ENCODE measurements around the gene ATXN10. TPM values are rescaled to one million over a fixed set of nuclear protein-coding genes. Genes with fewer than 3 reads are reported as not detected.

ATXN10 gene
- polyA plus RNA-seq, 1 donor from 2014 or later = 86.9 TPM

DNA sequence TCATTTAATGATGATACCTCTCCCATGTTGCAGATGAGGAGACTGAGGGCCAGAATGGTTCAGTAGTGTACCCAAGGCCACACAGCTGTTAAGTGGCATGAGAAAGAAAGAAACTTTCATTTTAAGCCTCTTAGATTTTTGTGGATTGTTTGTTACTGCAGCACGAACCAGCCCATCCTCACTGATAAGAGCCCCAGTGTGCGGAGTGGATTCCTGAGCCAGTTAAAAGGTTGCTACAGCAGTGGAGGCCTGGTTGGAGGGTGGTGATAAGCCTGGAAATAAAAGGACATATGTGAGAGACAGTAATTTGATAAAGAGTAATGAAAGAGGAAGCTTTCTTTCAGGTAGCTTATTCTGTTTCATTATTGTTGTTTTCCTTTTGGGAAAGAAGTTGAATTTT is 89.0 kb downstream of the ATXN10 start:
- H3K4me1 Mint-ChIP-seq = peaks cover 0 to 7% (median 0%) of the 10 kb centered on the region in 3 donors
- H3K9me3 Mint-ChIP-seq = no peaks in the 10 kb centered on the region
- H3K27me3 Mint-ChIP-seq = no peaks in the 10 kb centered on the region
- no peak overlapping the region for H3K27ac Mint-ChIP-seq
- peaks cover 21% of the 10 kb centered on the region for H3K36me3 Mint-ChIP-seq
- H3K4me3 Mint-ChIP-seq = no peak overlapping the region

DNA sequence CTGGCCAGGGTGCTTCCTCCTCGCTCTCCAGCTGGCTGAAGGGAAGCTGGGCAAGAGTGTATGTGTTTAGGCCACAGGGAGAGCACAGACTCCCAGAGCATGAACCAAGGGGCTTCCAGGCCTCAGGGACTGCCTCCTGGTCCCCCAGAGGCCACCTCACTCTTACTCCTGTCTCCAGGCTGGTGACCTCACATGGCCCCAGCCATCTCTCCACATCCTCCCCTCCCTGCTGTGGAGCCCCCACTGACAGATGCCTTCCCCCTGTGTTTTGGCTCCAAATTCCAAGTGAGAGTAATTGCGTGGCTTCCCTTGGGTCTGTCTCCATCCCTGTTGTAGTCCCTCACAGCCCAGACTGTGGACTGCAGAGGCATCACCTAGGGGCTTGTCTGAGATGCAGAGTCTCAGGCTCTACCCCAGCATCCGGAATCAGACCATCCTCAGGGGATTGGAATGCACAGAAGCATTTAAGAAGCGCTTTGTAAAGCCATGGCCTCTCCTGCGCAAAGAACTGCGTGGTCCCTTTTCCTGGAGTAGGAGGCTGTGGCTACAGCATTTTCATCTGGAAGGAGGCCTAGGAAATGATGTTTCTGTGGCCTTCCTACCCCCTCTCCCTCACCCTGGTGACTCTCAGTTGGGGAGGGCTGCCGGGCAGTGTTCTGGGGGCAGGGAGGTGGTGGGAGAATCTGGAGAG is 91.1 kb downstream of the ATXN10 start:
- no peak overlapping the region for H3K27ac Mint-ChIP-seq
- peaks cover 0 to 7% (median 0%) of the 10 kb centered on the region in 3 donors for H3K4me1 Mint-ChIP-seq
- no peaks in the 10 kb centered on the region for H3K27me3 Mint-ChIP-seq
- no peaks in the 10 kb centered on the region for H3K9me3 Mint-ChIP-seq
- H3K4me3 Mint-ChIP-seq = no peak overlapping the region
- H3K36me3 Mint-ChIP-seq = peaks cover 18% of the 10 kb centered on the region

DNA sequence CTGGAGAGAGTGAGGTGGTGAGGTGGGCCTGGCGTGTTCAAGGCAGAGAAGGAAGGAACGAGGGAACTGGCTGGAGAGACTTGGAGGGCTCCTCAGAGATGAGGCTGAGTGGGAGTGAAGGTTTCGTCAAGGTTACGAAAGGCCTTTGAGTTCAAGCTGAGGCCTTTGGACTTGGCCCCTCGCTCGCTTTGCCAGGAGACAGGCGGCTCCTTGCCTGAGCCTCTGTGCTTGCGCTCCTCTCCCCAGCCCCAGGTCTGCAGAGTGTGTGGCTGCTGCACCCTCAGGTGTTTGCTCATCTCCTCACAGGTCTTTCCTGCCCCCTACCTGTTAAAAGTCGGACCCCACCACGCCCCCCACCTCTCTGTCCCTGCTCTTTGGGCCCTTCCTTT is 91.6 kb downstream of the ATXN10 start:
- no peak overlapping the region for H3K4me3 Mint-ChIP-seq
- H3K9me3 Mint-ChIP-seq = no peaks in the 10 kb centered on the region
- peaks cover 16% of the 10 kb centered on the region for H3K36me3 Mint-ChIP-seq
- no peak overlapping the region for H3K27ac Mint-ChIP-seq
- H3K4me1 Mint-ChIP-seq = peaks cover 0 to 9% (median 3%) of the 10 kb centered on the region in 3 donors
- H3K27me3 Mint-ChIP-seq = no peaks in the 10 kb centered on the region

DNA sequence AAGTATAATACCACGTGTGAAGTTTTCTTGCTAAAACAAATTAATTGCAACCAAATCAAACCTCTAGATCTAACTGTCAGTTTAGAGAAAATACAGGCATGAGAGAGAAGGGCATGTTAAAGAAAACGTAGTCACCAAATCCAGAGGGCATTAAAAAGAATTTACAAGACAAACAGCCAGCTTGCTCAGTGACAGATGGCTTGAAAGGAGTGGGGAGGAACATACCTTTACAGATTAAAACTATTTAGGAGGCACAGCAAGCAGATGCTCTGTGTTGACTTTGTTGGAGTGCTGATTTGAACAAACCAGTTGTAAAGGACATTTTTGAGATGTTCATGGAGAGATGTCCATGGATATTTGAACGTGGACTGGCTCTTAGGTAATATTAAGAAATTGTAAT is 96.9 kb downstream of the ATXN10 start:
- peaks cover 20 to 26% (median 24%) of the 10 kb centered on the region in 3 donors for H3K4me1 Mint-ChIP-seq
- no peak overlapping the region for H3K4me3 Mint-ChIP-seq
- peaks cover 15% of the 10 kb centered on the region for H3K36me3 Mint-ChIP-seq
- no peaks in the 10 kb centered on the region for H3K27me3 Mint-ChIP-seq
- H3K27ac Mint-ChIP-seq = no peak overlapping the region
- H3K9me3 Mint-ChIP-seq = no peaks in the 10 kb centered on the region

DNA sequence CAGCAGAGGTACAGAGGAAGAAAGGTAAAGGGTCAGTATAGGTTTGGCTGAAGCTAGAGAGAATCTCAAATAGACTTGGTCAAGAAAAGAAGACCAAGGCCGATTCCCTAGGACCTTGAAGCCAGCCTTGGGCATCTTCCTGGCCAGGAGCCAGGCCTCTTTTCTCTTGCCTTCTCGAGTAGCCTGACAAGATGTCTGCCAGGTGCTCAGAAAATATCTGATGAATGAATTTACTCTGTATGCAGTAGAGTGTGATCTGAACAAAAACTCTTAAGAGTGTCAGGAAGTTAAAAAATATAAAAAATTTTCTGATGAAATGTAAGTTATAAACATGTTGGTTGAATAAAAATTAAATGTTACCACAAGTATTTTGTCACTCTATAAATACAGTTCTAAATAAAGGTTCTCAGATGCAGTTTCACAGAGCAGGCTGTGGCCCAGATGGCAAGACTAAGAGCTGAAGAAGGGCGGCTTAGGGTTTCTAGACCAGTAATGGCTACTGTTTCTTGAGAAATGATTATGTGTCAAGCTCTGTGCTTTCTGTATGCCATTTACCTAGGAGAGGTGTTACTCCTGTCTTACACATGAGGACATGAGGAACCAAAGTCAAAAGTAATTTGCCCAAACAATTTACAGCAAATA is 98.1 kb downstream of the ATXN10 start:
- H3K27me3 Mint-ChIP-seq = no peaks in the 10 kb centered on the region
- peak overlapping the region in 1 of 3 donors; percentile 21 for H3K27ac Mint-ChIP-seq
- H3K9me3 Mint-ChIP-seq = no peaks in the 10 kb centered on the region
- peaks cover 27 to 31% (median 29%) of the 10 kb centered on the region in 3 donors for H3K4me1 Mint-ChIP-seq
- no peak overlapping the region for H3K4me3 Mint-ChIP-seq
- peaks cover 11% of the 10 kb centered on the region for H3K36me3 Mint-ChIP-seq

DNA sequence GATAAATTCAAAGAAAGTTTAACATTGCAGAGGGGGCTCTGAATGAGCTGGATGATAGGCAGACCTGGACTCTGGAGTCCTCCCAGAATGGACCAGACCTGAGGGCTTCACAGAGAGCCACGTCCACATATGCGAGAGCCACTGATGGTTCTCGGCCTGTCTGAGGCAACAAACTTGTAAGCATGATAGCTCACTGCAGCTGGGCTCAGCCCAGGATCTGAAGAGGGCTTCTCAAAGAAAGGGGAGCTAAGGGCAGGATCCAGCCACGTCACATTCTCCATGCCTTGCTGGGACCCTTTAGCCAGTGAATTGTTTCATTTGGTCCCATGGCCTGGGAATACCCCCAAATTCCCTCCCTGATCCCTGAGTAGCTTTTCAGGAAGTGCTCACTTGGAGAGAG is 98.9 kb downstream of the ATXN10 start:
- H3K4me3 Mint-ChIP-seq = no peak overlapping the region
- H3K9me3 Mint-ChIP-seq = no peaks in the 10 kb centered on the region
- peaks cover 11% of the 10 kb centered on the region for H3K36me3 Mint-ChIP-seq
- no peaks in the 10 kb centered on the region for H3K27me3 Mint-ChIP-seq
- no peak overlapping the region for H3K27ac Mint-ChIP-seq
- peaks cover 35 to 39% (median 37%) of the 10 kb centered on the region in 3 donors for H3K4me1 Mint-ChIP-seq

DNA sequence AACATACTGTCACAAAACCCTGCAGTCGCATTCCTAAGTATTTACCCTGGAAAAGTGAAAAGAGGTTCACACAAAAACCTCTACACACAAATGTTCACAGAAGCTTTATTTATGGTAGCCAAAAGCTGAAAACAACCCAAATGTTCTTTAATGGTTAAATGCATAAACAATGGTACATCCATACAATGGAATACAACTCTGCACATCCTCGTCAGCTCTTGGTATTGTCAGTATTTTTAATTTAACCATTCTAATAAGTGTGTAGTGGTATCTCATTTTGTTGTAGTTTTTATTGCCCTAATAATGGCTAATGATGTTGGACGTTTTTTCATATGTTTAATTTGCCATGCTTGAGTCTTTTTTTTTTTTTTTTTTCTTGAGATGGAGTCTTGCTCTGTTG is 99.4 kb downstream of the ATXN10 start:
- Mint-ChIP-seq H3K27me3 (no peaks in the 10 kb centered on the region), H3K4me3 (no peak overlapping the region), H3K36me3 (peaks cover 11% of the 10 kb centered on the region), H3K27ac (no peak overlapping the region), H3K9me3 (no peaks in the 10 kb centered on the region), H3K4me1 (peaks cover 38 to 44% (median 42%) of the 10 kb centered on the region in 3 donors)

DNA sequence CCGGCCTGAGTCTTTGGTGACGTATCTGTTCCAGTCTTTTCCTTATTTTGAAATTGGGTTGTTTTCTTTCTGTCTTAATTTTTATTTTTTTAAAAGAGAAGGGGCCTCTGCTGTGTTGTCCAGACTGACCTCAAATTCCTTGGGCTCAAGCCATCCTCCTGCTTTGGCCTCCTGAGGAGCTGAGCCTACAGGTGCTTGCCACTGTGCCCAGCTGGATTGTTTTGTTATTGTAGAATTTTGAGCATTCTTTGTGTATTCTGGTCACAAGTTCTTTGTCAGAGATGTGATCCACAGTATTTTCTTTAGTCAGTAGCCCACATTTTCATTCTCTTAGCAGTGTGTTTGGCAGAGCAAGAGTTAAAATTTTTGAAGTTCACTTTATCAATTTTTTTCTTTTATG is 100.1 kb downstream of the ATXN10 start:
- Mint-ChIP-seq H3K36me3 (peaks cover 11% of the 10 kb centered on the region), H3K4me3 (no peak overlapping the region), H3K27ac (no peak overlapping the region), H3K4me1 (peaks cover 42 to 51% (median 49%) of the 10 kb centered on the region in 3 donors), H3K27me3 (no peaks in the 10 kb centered on the region), H3K9me3 (no peaks in the 10 kb centered on the region)

DNA sequence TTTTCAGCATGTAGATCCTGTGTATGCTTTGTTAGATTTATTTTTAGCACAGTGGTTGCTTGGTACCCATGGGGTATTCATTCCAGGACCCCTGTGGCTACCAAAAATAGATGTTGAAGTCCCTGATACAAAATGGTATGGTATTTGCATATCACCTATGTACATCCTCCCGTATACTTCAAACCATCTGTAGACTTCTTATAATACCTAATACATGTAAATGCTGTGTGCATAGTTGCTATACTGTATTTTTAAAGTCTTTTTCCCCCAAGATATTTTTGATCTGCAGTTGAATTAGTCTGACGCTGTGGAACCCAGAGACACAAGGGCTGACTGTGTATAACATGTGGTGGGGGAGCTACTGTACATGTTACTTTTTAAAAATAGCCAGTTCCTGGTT is 101.1 kb downstream of the ATXN10 start:
- H3K27me3 Mint-ChIP-seq = no peaks in the 10 kb centered on the region
- peaks cover 47 to 60% (median 58%) of the 10 kb centered on the region in 3 donors for H3K4me1 Mint-ChIP-seq
- no peaks in the 10 kb centered on the region for H3K9me3 Mint-ChIP-seq
- H3K4me3 Mint-ChIP-seq = peak overlapping the region in 1 of 4 donors; percentile 58
- peaks cover 11% of the 10 kb centered on the region for H3K36me3 Mint-ChIP-seq
- no peak overlapping the region for H3K27ac Mint-ChIP-seq

DNA sequence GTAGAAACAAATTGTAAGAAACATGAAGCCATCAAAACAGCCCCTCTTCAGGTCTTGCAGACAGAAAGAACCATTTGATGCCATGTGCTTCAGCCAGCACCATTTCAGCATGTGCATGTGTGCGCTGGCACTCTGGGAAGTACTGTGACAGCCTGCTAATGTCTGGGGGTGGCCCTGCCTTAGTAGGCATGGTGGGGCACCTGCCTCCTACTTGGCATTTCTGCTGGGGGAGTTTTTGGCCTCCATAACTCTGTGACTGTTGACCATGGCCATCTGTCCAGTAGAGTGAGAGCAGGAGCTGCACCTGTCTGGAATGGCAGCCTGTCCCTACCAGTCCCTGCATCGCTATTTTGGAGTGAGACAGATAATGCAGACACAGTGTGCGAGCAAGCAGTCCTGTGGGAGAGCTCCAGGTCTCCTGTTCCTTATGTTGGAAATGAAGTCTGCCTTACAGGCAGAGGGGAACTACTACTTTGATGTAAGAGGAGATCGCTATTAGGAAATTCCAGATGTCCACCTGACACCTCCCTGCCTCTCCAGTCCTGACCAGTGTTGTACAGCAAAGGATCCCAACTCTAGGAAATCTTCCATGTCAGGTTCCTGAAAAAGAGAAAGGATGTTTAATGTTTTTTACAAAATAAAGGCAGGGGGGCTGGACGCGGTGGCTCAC is 102.5 kb downstream of the ATXN10 start:
- Mint-ChIP-seq H3K4me1 (peaks cover 50 to 60% (median 58%) of the 10 kb centered on the region in 3 donors), H3K9me3 (no peaks in the 10 kb centered on the region), H3K36me3 (peaks cover 8% of the 10 kb centered on the region), H3K4me3 (peak overlapping the region in 2 of 4 donors; percentile 46 to 61), H3K27me3 (no peaks in the 10 kb centered on the region), H3K27ac (peak overlapping the region in 2 of 3 donors; percentile 53 to 68)

DNA sequence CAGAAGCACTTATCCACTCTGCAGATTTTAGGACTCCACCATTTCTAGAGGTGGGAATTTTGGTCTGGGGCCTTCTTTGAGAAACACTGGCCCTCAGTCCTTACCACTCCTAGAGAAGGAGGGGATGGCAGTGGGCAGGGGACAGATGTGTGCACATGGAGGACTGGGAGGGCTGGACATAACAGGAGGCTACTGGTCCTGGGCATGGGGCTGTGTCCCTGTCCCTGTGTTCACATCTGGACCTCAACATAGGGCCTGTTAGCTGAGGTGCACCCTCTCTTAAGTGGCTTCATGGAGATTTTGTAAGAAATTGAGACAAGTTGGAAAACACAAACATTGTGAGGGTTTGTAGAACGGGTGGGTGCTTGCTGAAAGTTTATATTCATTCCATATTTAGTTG is 103.4 kb downstream of the ATXN10 start:
- no peaks in the 10 kb centered on the region for H3K27me3 Mint-ChIP-seq
- peaks cover 8% of the 10 kb centered on the region for H3K36me3 Mint-ChIP-seq
- H3K9me3 Mint-ChIP-seq = no peaks in the 10 kb centered on the region
- H3K27ac Mint-ChIP-seq = peak overlapping the region; percentile 1 to 88 (median 86)
- H3K4me3 Mint-ChIP-seq = peak overlapping the region in 3 of 4 donors; percentile 8 to 81 (median 64)
- H3K4me1 Mint-ChIP-seq = peaks cover 48 to 59% (median 55%) of the 10 kb centered on the region in 3 donors

DNA sequence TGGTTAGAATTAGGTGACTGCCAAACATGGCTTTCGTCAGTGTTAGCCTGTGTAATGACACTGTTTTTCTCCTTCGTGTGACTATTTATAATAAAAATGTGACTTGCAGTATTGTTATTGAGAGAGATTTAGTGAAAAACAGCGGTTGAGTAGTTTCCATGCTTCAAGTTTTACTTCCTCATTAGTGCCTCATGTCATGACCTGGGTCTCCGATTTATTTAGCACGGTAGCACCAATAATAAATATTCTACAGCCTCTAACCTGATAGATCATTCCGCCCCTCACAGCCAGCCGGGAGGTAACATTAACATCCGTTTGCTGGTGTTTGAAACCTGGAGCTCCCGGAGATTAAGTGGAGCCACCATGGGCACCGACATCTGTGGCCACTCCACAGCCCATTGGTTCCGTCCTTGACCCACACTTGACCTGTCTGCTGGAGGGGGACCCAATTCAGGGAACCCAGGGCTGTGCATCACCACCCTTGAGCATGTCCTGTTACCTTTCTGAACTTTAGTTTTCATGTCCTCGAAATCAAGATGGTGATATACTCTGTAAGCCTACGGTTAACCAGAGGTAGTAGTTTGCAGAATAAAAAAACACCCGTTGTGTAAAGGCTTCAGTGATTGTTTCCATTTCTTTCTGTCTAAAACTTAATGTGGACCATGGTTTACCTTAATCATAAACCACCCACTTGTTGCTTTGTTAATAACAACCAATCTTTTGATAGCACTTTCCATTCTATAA is 104.1 kb downstream of the ATXN10 start:
- H3K27me3 Mint-ChIP-seq = no peaks in the 10 kb centered on the region
- H3K9me3 Mint-ChIP-seq = no peaks in the 10 kb centered on the region
- H3K27ac Mint-ChIP-seq = peak overlapping the region; percentile 1 to 88 (median 86)
- H3K36me3 Mint-ChIP-seq = peaks cover 7% of the 10 kb centered on the region
- peaks cover 48 to 56% (median 55%) of the 10 kb centered on the region in 3 donors for H3K4me1 Mint-ChIP-seq
- peak overlapping the region; percentile 8 to 87 (median 68) for H3K4me3 Mint-ChIP-seq

DNA sequence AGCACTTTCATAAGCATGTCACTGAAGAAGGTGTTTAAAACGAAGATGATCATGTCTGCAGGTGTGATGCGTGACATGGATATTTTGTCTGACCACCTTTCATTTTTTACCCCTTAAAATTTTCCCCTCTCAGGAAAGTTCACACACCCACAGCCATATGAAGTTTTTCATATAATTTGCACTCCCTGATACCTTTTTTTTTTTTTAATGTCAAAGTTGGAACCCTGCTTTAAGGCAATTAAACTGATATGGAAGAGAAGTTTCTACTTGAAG is 104.6 kb downstream of the ATXN10 start:
- peaks cover 3% of the 10 kb centered on the region for H3K36me3 Mint-ChIP-seq
- H3K4me3 Mint-ChIP-seq = peak overlapping the region in 3 of 4 donors; percentile 8 to 87 (median 81)
- H3K27me3 Mint-ChIP-seq = no peaks in the 10 kb centered on the region
- peak overlapping the region; percentile 1 to 86 (median 49) for H3K27ac Mint-ChIP-seq
- H3K4me1 Mint-ChIP-seq = peaks cover 48 to 56% (median 55%) of the 10 kb centered on the region in 3 donors
- H3K9me3 Mint-ChIP-seq = no peaks in the 10 kb centered on the region

DNA sequence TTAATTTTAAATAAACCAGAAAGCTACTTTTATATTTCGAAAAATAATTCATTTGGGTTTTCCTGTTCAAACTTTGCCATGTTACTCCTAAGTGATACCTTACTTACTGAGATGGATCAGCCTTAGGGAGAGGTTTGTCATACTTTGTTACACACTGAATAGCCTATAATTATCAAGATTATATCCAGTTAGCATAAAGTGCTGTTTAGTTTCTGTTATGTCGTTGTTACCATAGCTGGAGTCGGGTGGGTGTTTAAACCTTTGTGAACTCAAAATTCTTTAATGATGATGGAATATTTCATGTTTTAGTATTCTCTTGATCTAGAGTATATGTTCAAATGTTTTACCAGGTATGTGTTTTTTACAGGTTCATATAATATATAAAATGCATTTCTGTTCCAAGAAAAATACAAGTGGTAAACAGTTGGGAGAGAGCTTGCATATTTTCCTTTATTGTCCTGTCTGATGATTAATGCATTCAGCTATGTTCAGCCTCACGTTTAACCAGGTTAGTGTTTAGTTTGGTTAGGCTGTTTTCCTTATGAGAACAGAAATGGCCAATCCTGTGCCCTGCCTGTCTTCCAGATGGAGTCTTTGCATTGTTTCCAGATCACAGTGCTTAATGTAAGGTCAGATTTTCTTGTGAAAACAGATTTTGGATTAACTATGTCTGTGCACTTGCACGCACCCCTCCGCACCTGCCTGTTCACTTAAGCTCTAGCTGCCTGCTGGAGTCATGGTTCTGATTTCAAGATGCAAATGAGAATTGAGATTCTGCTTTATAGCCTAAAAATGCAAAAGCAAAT is 105.6 kb downstream of the ATXN10 start:
- Mint-ChIP-seq H3K27ac (no peak overlapping the region), H3K4me3 (peak overlapping the region in 1 of 4 donors; percentile 56), H3K9me3 (no peaks in the 10 kb centered on the region), H3K27me3 (no peaks in the 10 kb centered on the region), H3K4me1 (peaks cover 42 to 51% (median 50%) of the 10 kb centered on the region in 3 donors), H3K36me3 (peaks cover 3% of the 10 kb centered on the region)

Measured in IgD-negative memory B cell (primary cell).